GM18498 (cell line): ENCODE data around the gene PDSS2.
"Not testable (repeated sequence)": the region's sequence is repeated elsewhere in the genome, so short reads cannot be mapped to it uniquely, and the experiment has no call there.

ENCODE experiments used
- ATAC-seq: cut with Tn5 transposase; IDR thresholded peaks from one replicate; pipeline ENCODE4 v1.9.1; 2021; ENCODE audit warnings: mild to moderate bottlenecking, moderate library complexity; ENCODE audit not compliant: unreplicated experiment

PDSS2 gene

DNA sequence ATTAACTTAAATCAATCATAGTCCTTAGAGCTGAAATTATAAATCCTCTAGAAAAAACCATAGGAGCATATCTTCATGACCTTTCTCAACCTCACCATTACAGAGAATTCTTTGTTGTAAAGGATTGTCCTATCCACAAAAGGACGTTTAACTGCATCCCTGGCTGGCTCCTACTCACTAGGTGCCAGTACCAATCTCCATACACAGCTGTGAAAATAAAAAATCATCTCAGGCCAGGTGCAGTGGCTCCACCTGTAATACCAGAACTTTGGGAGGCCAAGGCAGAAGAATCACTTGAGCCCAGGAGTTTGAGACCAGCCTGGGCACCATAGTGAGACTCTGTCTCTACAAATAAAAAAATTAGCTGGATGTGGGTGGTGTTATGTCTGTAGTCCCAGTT is 89.9 kb downstream of the PDSS2 start:
- ATAC-seq: no peak

DNA sequence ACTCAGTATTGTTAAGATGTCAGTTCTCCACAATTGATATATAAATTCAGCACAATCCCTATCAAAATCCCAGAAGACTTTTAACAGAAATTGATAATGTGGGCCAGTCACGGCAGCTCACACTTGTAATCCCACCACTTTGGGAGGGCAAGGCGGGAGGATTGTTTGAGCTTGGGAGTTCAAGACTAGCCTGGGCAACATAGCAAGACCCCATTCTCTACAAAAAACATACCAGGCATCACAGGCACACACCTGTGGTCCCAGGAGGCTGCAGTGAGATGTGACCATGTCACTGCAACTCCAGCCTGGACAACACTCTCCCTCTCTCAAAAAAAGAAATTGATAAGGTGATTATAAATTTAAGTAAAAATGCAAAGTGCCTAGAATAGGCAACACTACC is 90.9 kb downstream of the PDSS2 start:
- ATAC-seq: no peak

DNA sequence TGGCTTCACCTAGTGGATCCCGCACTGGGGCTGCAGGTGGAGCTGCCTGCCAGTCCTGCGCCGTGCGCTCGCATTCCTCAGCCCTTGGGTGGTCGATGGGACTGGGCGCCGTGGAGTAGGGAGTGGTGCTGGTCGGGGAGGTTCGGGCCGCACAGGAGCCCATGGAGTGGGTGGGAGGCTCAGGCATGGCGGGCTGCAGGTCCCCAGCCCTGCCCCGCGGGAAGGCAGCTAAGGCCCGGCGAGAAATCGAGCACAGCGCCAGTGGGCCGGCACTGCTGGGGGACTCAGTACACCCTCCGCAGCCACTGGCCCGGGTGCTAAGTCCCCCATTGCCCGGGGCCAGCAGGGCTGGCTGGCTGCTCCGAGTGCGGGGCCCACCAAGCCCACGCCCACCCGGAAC is 95.2 kb downstream of the PDSS2 start:
- ATAC-seq: not testable (repeated sequence)

DNA sequence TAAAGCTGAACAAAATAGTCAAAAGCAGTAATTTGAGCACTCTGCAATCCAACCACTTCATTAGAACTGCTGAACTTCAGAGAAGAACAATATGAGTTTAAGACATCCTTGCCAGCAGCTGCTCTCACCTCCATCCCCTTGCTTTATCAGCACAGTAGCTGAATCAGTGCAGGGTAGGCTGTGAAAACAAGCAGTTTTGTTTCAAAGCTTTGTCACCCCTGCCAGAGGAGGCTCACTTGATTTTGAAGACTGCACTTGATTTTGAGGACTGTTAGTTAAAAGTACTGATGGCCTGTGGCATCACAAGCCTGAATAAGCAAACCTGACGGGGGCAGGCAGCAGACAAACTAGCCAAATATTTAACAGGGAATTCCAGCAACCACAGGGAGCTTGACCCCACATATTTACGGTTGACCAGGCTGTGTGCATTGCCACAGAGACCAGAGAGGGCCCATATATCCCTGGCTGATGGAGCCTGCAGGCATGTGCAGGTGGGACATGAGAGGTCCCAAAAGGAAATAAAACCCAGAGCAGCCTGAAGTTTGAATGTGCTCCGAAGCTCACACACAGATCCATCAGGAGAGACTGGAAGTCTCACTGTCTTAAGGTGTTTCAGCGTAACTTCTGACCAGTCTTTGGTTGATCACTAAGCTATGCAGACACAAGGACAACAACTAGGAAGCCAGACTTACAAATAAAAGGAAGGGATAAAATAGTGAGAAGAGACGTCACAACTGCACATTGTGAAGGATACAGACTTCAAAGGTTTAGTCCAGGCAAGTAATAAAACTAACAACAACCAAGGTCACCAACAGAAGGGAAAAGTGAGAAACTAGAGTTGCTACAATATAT is 97.4 kb downstream of the PDSS2 start:
- no peak for ATAC-seq

DNA sequence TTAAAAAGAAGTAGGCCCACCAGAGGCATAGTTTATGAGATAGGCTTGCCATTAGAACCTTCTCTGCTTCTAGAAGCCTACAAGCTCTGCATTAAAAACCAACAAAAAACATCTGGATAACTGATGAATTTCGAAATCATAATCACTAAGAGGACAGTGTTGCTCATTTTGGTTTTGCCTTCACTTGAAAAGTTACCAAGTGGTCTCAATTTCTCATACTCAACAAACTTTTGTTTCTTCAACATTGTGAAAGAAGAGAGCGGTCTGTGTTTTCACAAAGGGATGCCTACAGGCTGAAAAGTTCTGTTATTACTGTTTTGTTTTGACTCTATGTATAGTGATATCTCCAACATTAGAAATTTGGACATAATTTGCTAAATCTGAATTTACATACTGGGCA is 98.9 kb downstream of the PDSS2 start:
- no peak for ATAC-seq

DNA sequence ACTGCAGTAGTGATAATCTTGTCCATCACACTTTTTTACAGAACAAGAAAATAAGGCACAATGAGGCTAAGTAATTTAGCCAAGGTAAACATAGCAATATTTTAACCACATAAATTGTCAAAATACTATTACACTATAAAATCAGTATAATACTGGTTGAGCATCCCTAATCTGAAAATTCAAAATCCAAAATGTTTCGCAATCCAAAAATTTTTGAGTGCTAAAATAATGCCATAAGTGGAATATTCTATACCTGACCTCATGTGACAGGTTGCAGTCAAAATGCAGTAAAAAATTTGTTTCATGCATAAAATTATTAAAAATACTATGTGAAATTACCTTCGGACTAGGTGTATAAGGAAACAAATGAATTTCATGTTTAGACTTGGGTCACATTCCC is 101.5 kb downstream of the PDSS2 start:
- ATAC-seq: no peak

DNA sequence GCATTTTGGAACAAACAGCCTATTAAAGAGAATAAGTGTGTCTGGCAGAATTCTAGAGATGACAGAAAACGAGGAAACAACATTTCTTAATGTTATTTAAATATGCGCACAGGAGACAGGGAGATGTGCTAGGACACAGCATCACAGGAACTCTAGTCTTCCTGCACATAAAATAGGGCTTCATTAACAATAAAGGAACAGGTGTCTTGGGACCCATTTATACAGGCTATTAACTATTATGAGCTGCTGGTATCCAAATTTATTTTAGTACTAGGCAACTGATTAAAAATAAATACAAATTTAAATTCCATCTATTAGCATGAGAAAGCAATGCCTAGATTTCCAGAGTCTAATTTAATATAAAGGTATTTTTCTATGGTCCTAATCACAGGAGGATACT is 102.3 kb downstream of the PDSS2 start:
- no peak for ATAC-seq

DNA sequence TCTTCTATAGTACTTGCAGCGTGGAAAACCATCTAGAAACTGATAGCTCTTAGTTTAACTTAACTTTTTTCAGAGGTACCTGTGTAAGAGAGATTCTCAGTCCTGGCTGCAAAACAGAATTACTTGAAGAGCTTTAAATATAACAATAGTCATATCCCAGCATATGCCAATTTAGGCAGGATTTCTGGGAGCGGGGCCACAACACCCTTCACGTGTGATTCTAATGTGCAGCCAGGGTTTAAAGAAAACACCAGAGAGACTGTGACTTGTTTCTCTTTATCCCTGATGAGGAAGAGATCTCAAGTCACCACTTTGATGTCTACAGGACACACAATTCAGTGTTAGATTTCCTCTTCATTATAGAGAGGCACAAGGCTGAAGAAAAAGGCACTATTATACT is 103.7 kb downstream of the PDSS2 start:
- ATAC-seq: no peak

DNA sequence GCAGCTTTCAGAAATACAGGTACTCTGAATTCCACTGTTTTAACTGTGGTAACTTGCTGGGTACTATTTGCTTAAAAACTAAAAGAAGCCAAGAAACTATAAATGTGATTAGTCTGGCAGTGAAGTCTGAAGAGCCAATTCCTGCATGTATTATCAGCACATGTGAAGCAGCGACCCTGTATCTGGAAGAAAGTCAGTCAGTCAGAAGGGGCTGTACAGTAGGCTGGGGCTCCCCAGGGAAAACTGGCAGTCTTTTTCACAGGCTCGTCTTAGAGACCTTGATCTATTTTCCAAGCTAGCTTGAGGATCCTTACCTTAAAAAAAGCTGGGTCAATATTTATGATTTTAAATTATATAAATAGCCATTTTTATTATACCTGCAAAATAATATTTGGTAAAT is 104.9 kb downstream of the PDSS2 start:
- ATAC-seq: no peak

DNA sequence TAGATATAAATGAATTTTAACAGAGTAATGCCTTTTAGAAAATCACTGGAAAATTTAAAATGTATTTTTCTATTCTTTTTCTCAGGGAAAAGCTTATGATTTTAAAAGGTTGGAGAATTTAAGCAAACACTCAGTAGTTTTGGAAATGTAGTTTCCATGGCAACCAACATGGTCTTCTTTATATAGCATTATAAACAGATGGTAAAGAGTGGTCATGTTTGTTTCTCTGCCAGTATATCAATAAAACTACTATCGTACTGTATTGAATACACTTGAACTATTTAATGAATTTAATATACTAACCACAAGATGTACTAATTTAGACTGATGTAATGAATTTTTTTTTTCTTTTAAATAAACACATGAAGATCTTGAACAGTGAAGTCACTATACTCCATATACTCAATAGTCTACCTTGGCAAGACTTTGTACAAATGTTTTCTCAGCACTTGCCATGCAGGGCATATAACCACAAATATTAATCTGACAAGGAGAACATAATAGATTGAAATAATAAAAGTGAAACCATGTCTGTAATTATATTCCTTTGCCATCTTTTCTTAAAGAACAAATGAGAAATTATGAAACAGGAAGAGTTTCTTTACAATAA is 105.5 kb downstream of the PDSS2 start:
- no peak for ATAC-seq

DNA sequence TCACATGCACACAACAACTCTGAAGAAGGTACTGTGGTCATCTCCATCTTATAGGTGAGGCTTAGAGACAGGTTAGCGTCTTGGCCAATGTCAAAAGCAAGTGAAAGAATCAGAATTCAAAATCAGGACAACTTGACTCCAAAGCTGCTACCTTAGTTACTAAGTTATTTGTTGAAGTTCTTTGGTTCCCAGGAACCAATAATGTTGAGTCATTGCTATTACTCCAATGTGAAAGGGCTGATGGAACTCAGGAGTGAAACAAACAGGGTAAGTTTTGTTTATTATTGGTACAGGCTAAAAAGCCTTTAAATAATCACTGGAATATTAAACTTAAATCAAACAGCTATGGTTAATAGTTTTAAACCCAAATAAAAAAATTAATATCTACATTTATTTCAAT is 111.1 kb downstream of the PDSS2 start:
- ATAC-seq: no peak

DNA sequence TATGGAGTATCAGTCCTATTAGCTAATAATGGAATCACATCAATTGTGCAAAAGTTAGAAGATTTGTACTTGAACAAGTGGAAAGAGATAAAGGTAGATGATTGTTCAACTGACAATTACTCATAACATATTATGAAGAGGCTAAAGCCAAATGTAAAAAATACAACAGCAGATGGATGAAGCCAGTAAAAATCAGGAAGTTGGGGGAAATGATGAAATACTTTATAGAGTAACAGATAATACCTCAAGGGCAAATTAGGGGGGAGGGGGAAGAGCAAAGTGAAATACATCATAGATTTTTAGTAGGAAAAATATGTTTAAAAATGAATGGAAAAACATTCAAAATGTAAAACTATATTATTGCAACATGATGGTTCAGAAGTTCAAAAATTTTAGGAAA is 114.0 kb downstream of the PDSS2 start:
- no peak for ATAC-seq

DNA sequence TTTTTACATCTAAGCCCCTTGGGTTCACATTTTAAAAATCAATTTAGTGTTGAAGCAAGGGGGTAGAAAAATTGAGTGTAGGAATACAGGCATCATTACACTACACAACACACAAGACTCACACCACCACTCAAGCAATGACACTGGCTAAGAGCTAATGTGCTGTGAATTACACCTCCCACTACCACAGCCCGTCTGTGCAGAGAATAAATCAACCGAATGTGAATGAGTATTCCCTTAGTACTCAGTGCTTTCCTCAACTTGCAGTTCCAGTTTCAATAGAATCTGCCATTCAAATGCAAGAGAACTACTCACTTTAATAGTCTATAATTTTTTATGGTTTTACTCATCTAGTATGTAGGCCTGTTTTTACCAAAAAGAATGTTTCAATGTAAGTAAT is 114.4 kb downstream of the PDSS2 start:
- no peak for ATAC-seq

DNA sequence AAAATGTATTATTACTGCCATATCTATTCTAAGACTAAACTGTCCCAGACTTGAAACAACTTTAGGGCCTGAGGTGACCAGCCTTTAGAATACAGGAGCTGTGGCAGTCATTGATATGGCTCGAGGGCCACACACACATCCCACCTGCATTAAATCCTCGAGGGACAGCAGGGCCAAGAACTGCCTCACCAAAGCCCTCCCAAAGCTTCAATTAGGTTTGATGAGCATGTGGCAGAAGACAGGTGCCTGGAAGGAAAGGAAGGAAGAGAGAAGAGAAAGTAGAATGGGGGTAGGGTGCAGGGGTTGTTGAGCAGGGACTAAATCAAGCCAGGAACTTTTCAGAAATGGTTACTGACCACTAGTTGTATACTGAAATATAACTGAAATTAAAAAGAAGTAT is 115.0 kb downstream of the PDSS2 start:
- no peak for ATAC-seq

DNA sequence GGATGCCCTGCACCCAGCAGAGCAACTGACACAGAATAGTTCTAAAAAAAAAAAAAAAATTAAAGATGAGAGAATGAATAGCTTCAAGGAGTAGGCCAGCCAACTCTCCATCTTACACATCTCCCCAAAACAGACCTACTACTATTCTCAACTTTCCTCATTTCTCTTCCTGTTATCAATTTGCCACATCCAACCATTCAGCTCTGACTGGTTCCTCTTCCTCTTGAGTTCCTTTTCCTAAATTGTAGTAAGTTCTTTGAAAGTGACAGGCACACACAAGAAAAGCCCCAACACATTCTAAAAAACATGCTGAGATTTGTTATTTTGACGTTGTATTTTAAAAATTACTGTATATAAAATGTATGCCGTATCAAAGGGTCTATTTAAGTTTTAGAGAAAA is 117.2 kb downstream of the PDSS2 start:
- ATAC-seq: no peak

DNA sequence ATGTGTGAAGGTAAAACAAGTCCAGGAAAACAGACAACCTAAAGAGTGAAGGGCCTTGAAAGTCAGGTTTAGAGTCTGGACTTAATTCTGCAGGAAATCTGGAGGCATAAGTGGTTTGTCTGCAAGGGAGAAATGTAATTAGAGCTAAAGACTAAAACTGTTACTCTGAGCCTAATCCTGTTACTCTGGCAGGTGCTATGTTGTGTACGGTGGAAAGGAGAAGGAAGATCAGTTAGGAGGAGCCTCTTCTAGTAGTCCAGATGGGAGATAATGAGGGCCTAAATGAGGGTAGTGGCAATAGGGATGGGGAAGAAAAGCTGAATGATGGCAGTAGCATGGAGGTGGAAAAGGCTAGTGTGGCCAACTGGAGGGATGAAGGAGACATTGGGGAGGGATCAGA is 118.5 kb downstream of the PDSS2 start:
- no peak for ATAC-seq

DNA sequence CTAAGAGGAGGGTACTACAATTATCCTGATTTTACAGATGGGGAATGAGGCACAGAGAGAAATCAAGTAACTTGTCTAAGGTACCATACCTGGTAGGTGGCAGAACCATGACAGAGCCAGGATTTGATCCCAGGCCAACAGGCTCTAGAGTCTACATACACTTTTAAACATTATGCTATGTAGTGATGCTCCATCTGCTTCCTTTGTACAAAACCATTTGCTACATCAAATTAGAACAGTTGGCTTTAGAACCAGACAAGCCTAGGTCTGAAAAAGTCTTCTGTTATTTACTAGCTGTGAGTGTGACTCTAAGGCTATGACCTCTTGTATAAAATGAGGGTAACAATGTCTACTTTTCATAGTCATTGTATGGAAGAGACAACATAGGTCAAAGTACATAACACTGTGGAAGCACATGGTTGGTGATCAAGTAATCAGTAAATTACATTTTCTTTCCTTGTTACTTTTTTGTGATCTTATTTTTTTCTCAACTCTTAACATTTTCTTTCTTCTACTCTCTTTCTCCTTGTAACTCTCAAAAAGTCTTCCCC is 122.1 kb downstream of the PDSS2 start:
- ATAC-seq: no peak

DNA sequence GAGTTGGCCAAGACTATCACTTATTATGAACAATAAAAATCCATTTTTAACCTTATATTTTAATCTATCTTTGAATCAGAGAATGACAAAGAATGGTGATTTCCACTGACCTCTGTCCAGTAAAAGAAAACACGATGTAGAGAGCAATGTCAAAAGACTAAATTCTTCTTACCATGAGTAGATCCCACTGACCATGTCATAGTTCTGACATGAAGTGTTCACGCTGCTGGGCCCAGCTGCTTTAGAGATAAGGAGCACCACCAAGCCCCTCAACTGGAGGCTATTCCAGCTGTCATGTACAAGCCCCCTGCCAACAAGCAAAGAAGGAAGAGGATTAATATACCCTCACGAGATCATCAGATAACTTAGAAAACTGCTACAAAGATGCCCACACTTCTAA is 125.3 kb downstream of the PDSS2 start:
- ATAC-seq: no peak

DNA sequence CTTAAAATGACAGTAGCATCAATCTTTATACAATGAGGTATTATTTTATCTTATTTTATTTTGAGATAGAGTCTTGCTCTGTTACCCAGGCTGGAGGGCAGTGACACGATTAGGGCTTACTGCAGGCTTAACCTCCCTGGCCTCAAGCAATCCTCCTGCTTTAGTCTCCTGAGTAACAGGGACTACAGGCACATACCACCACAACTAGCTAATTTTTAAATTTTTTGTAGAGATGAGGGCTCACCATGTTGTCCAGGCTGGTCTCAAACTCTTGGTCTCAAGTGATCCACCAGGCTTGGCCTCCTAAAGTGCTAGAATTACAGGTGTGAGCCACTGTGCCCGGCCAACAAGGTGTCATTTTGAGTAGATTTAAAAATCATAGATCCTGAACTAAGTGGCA is 125.9 kb downstream of the PDSS2 start:
- no peak for ATAC-seq

DNA sequence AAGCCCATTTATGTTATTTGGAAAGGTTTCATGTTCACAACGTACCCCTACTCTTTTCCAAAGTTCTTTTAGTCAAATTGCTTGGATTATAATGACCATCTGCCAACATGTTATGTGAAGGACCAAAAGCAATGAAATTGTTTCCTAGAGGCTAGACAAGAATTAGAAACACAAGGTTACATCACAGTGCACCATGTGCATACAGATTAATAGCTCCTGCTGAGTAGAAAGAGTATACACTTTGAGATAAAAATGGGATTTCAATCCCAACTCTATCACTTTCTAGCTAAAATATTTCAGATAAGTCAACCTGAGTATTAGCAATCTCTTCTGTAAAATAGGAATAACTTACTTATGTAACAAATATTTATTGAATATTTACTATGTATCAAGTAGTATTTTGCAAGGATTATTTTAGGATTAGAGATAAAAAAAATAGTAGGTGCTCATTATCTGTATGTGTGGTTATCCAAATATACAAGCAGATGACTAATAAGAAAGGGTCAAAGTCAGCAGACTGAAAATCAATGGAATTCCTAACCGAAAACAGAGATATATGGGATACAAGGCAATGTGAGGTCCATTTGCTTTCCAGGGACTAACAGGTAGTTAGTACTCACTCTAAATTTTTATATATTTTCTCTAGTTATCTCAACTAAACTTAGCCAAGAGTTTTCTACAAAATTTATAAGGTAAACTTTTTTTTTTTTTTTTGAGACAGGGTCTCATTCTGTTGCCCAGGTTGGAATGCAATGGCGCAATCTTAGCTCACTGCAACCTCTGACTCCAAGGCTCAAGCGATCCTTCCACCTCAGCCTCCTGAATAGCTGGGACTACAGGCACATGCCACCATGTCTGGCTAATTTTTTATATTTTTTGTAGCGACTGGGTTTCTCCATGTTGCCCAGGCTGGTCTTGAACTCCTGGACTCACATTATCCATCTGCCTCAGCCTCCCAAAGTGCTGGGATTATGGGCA is 127.7 kb downstream of the PDSS2 start:
- ATAC-seq: no peak

DNA sequence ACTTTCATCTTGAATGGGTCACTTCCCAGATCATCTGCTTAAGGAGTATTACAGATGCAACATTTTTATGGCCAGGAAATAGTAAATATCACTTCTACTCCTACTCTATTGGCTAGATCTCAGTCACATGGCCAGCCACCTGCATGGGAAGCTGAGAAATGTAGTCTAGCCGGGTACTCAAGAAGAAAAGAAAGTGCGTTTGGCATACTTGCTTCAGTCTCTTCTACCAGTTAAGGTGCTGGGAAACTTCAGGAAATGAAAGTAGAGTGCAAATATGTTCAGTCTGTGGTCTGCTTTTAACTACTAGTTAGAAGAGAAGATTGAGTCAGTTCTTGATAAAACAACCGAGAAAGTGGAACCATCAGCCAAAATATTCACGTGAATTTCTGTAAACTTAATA is 129.2 kb downstream of the PDSS2 start:
- ATAC-seq: peak; percentile 99
